K562 (cell line): ENCODE measurements around the gene TBC1D9. TPM values are rescaled to one million over a fixed set of nuclear protein-coding genes. Genes with fewer than 3 reads are reported as not detected.

Source experiments
- ATAC-seq: fragments of 200-7000 bp; cut with Tn5 transposase; 3 replicates; pipeline ENCODE4 v1.9.1; 2020; ENCODE audit warnings: moderate library complexity
- BruUV-seq: library from RNA; stranded (reverse); fragments of 400-500 nt; replicated peaks from 2 replicates; lab custom pipeline; 2021; lab: Mats Ljungman, UMichigan
- CTCF ChIA-PET: fragments of 300-600 bp; formaldehyde crosslinking; extraction: SDS; loops from one replicate; lab custom pipeline; 2021; ENCODE audit warnings: low intra/inter-chr PET ratio; lab: Yijun Ruan, JAX
- POLR2A ChIA-PET: fragments of 300-600, 350-650 bp; sonication (Branson Sonifier 250); formaldehyde crosslinking; extraction: SDS; loops from one replicate; lab custom pipeline; 2021; ENCODE audit warnings: antibody characterized with exemption, inconsistent platforms; lab: Yijun Ruan, JAX
- DNase-seq, 4 experiments: peaks; one replicate each; pipeline versions ENCODE4 v3.0.0 to v3.0.0-alpha.2; 2011 to 2018; ENCODE audit warnings: low spot score in 3 of 4, mixed read lengths in 3 of 4; ENCODE audit errors: extremely low read depth in 1 of 4
- FAIRE-seq: peaks from 2 replicates; lab custom pipeline; 2011; peaks lifted over from hg19 to GRCh38; lab: Jason Lieb, UNC
- H2AFZ ChIP-seq: 2 replicates; pipeline ENCODE4 v1.6.0; 2011; ENCODE audit warnings: low read depth, low read length, control low read depth, inconsistent platforms
- H3K27ac ChIP-seq: fragments of 200-600 bp; 3 replicates; pipeline ENCODE4 v1.8.0; 2011; ENCODE audit warnings: low read depth, mild to moderate bottlenecking, control low read depth, inconsistent platforms, low read length, moderate library complexity, mixed read lengths; ENCODE audit errors: extremely low read depth
- H3K27me3 ChIP-seq, 2 experiments: fragments of 300-600 bp in 1 of 2; 2 replicates in 1 of 2; 3 replicates in 1 of 2; pipeline versions ENCODE4 v1.6.0 to v1.8.0; 2011; ENCODE audit warnings: inconsistent platforms in 2 of 2, low read length in 2 of 2, mild to moderate bottlenecking in 1 of 2, mixed read lengths in 1 of 2, moderate library complexity in 1 of 2; ENCODE audit not compliant: control insufficient read depth in 2 of 2, insufficient read depth in 2 of 2
- H3K36me3 ChIP-seq: fragments of 300-600 bp; 3 replicates; pipeline ENCODE4 v1.8.0; 2011; ENCODE audit warnings: mild to moderate bottlenecking, low read length, inconsistent platforms; ENCODE audit not compliant: control insufficient read depth, insufficient read depth
- H3K4me1 ChIP-seq, 2 experiments: fragments of 200-600 bp in 1 of 2; replicated peaks in 1 of 2; 2 replicates in 1 of 2; 3 replicates in 1 of 2; pipeline versions ENCODE4 v1.5.1 to v1.8.0; 2011; ENCODE audit warnings: inconsistent platforms in 2 of 2, low read length in 2 of 2, mild to moderate bottlenecking in 1 of 2, mixed read lengths in 1 of 2, moderate library complexity in 1 of 2; ENCODE audit not compliant: control insufficient read depth in 2 of 2, insufficient read depth in 2 of 2
- H3K4me2 ChIP-seq: 2 replicates; pipeline ENCODE4 v1.6.1; 2011; ENCODE audit warnings: low read length, control low read depth, inconsistent platforms, mixed read lengths; ENCODE audit not compliant: insufficient read depth
- H3K4me3 ChIP-seq: fragments of 200-600 bp; sonication (generic), shearing (Covaris generic); 2 replicates; pipeline ENCODE4 v1.5.1; 2016; ENCODE audit warnings: control low read depth, inconsistent platforms
- H3K79me2 ChIP-seq: fragments of 200-600 bp; 3 replicates; pipeline ENCODE4 v1.8.0; 2011; ENCODE audit warnings: low read length, inconsistent platforms; ENCODE audit not compliant: control insufficient read depth, insufficient read depth
- H3K9ac ChIP-seq, 2 experiments: 2 replicates each; pipeline versions ENCODE4 v1.6.0 to v1.6.1; 2011; ENCODE audit warnings: low read depth in 2 of 2, low read length in 2 of 2, control low read depth in 1 of 2, inconsistent platforms in 1 of 2, mild to moderate bottlenecking in 1 of 2, mixed read lengths in 1 of 2; ENCODE audit not compliant: insufficient read depth in 1 of 2
- H3K9me1 ChIP-seq: one replicate; pipeline ENCODE4 v1.6.0; 2011; ENCODE audit warnings: inconsistent platforms, mild to moderate bottlenecking, low read length, moderate library complexity; ENCODE audit not compliant: control insufficient read depth, insufficient read depth
- H3K9me3 ChIP-seq: replicated peaks from 2 replicates; pipeline ENCODE4 v1.5.1; 2011; ENCODE audit warnings: low read depth, low read length, inconsistent platforms; ENCODE audit not compliant: control insufficient read depth, insufficient read depth
- H4K20me1 ChIP-seq: replicated peaks from 2 replicates; pipeline ENCODE4 v1.6.1; 2011; ENCODE audit warnings: low read length, inconsistent platforms, mixed read lengths; ENCODE audit not compliant: control insufficient read depth, insufficient read depth
- AFF4 ChIP-seq: sonication (generic); formaldehyde crosslinking; IDR thresholded peaks from 2 replicates; pipeline ENCODE4 v1.8.0; 2023; ENCODE audit warnings: mild to moderate bottlenecking, missing genetic modification reagents
- CEBPZ ChIP-seq: fragments of 150-350 bp; IDR thresholded peaks from 2 replicates; pipeline ENCODE4 v1.6.1; 2014; ENCODE audit warnings: low read depth, mild to moderate bottlenecking, low read length, borderline replicate concordance
- EP300 ChIP-seq: IDR thresholded peaks from 2 replicates; pipeline ENCODE4 v1.6.1; 2012; ENCODE audit warnings: low read length, improper control_type of control experiment
- GATAD2A ChIP-seq: fragments of 450-650 bp; IDR thresholded peaks from 2 replicates; pipeline ENCODE4 v1.6.1; 2017
- PHF8 ChIP-seq: fragments of 200-600 bp; sonication (generic); IDR thresholded peaks from 2 replicates; pipeline ENCODE4 v1.6.1; 2012; ENCODE audit warnings: mixed run types, mild to moderate bottlenecking, inconsistent platforms, low read length, moderate library complexity, borderline replicate concordance
- ZNF197 ChIP-seq: fragments of 200-800 bp; sonication (Bioruptor generic); IDR thresholded peaks from 2 replicates; pipeline ENCODE4 v1.6.1; 2016; ENCODE audit warnings: low read depth, missing genetic modification characterization, missing compliant biosample characterization
- WGBS: fragments of 100-300 bp; shearing (Covaris generic); methylation state at CpG from one replicate; pipeline ENCODE4 v1.1.6; 2016; ENCODE audit warnings: low coverage, mixed read lengths; ENCODE audit not compliant: insufficient coverage; ENCODE audit errors: missing lambda C conversion rate; 5-methylcytosine and 5-hydroxymethylcytosine counted together
- in situ Hi-C: fragments of 300-500 bp; cut with MboI; formaldehyde crosslinking; loops from 4 replicates; pipeline ENCODE4 v1.15.0; 2018; ENCODE audit warnings: inconsistent platforms, mixed read lengths
- intact Hi-C: fragments of 100-400 bp; cut with micrococcal nuclease; formaldehyde crosslinking; loops from 2 replicates; pipeline ENCODE4 v1.14.2; 2022
- polyA plus RNA-seq, 8 experiments: library from polyadenylated mRNA; depleted of rRNA in 4 of 8; stranded (reverse) in 5 of 8; unstranded in 3 of 8; fragments of >200 nt; fragmentation: Nextera tagmentation in 2 of 8; fragmentation: Illumina TruSeq in 1 of 8; extraction: Ambion mirVana in 2 of 8; extraction: Trizol in 1 of 8; gene quantifications; 2 replicates each; pipeline versions ENCODE4 v1.2.1 to v1.2.3, GENCODE V29; 2011 to 2014; ENCODE audit warnings: inconsistent platforms in 1 of 8, missing spikeins in 1 of 8
- total RNA-seq, 7 experiments: library from RNA; depleted of rRNA in 6 of 7; stranded (reverse); fragments of >200 nt in 6 of 7; fragmentation: Illumina TruSeq in 2 of 7; extraction: Trizol in 2 of 7; gene quantifications; 2 replicates each; pipeline versions ENCODE4 v1.2.1 to v1.2.3, GENCODE V29; 2011 to 2021; ENCODE audit warnings: low replicate concordance in 1 of 7

Gene TBC1D9
- total and polyA plus RNA-seq, 9 of the 15 experiments (the other 6 are each of a cell fraction or from before 2014, with no cell fraction given) = 0.13 TPM; not detected in 8

GRCh38 chr4:140603286-140603685 lies 152.9 kb downstream of the TBC1D9 start (continued):
- no peak for TF ChIP-seq AFF4 (CRISPR knock-in tag)
- TF ChIP-seq PHF8 = no peak
- no peak for TF ChIP-seq ZNF197 (CRISPR knock-in tag)

GRCh38 chr4:140602714-140603113 lies 153.5 kb downstream of the TBC1D9 start:
- ChIA-PET CTCF (no interaction called here), POLR2A (no interaction called here)
- BruUV-seq = no TSS peak
- Histone ChIP-seq H3K36me3 (no peaks in the 10 kb centered on the region), H3K27ac (no peak overlapping the region), H3K4me1 (no peaks in the 10 kb centered on the region), H3K9me3 (no peaks in the 10 kb centered on the region), H4K20me1 (no peaks in the 10 kb centered on the region), H3K9me1 (no peaks in the 10 kb centered on the region), H3K4me3 (no peak overlapping the region), H3K9ac (no peak overlapping the region), H3K79me2 (no peaks in the 10 kb centered on the region), H3K4me2 (no peak overlapping the region), H2AFZ (no peak overlapping the region), H3K27me3 (peaks cover 7 to 23% of the 10 kb centered on the region in 2 experiments; a peak in 3 of 5 replicates)
- WGBS = 0% methylated on average over 2 of the region's 2 CpGs
- FAIRE-seq (no peak), DNase-seq (no peak), ATAC-seq (no peak)
- intact Hi-C loops = no loop called here
- TF ChIP-seq EP300 (no peak), GATAD2A (no peak), CEBPZ (no peak)
- in situ Hi-C loops = no loop called here
